HG03045 (cell line): ENCODE data around the gene CDK14.
"Not testable (repeated sequence)": the region's sequence is repeated elsewhere in the genome, so short reads cannot be mapped to it uniquely, and the experiment has no call there.

ENCODE experiments used
- ATAC-seq: cut with Tn5 transposase; IDR thresholded peaks from one replicate; pipeline ENCODE4 v1.9.1; 2021; ENCODE audit warnings: mild to moderate bottlenecking, moderate library complexity; ENCODE audit not compliant: unreplicated experiment

The CDK14 gene

DNA sequence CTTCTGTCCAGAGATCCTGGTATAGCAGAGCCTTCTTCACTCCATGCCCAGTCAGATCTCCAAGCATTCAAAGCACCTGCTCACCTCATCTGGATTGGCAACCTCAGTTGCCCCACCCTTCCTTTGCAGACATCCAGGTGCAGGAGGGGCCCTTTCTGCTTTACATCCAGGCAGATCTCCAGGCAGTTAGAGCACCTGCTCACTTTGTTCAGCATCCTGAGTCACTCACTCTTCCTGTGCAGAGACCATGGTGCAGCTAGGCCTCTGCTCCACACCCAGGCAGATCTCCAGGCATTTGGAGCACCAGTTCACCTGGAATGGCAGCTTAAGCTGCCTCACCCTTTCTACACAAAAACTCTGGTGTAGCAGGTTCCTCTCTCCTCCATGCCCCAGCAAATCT is 153.1 kb downstream of the CDK14 start:
- no peak for ATAC-seq

DNA sequence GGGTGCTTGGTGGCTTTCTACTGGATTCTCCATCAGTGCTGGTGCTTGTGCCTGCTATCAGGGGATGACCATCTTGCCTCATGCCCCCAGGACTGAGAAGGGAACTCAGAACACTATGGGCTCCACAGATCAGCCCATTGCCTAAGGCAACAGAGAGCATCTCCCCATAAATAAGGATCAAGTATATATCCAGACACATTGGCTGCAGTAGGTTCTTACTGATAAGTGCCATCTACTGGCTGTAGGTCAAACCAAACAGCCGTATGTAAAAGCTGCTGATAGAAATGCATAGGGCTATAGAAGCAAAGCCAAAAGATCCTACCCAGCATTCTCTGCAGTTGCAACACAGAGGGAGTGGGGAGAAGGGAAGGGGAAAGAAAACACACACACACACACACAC is 153.7 kb downstream of the CDK14 start:
- ATAC-seq: no peak

DNA sequence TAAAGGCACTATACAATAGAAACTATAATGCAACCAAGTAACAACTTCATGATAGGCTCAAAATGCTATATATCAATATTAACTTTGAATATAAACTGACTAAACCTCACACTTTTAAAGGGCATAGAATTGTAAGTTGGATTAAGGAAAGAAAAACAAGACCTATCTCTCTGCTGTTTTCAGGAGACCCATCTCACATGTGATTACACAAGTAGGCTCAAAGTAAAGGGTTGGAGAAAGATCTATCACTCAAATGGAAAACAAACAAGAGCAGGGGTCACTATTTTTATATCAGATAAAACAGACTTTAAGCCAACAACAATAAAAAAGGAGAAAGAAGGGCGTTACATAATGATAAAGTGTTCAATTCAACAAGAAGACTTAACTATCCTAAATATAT is 155.5 kb downstream of the CDK14 start:
- ATAC-seq: no peak

DNA sequence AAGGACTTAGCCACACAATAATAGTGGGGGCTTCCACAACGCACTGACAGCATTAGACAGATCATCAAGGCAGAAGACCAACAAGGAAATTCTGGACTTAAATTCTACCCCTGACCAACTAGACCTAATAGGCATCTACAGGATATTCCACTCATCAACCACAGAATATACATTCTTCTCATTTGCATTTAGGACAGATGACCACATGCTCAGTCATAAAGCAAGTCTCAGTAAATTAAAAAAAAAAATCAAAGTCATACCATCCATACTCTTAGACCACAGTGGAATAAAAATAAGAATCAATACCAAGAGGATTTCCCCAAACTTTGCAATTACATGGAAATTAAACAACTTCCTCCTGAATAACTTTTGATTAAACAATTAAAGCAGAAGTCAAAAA is 155.9 kb downstream of the CDK14 start:
- peak; percentile 78 for ATAC-seq

DNA sequence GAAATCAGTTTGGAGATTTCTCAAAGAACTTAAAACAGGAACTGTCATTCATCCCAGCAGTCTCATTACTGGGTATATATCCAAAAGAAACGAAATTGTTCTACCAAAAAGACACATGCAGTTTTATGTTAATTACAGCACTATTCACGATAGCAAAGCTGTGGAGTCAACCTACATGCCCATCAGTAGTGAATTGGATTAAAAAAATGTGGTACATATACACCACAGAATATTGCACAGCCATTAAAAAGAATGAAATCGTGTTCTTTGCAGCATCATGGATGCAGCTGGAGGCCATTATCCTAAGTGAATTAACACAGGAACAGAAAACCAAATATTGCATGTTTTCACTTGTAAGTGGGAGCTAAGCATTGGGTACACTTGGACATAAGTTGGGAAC is 158.9 kb downstream of the CDK14 start:
- ATAC-seq: no peak

DNA sequence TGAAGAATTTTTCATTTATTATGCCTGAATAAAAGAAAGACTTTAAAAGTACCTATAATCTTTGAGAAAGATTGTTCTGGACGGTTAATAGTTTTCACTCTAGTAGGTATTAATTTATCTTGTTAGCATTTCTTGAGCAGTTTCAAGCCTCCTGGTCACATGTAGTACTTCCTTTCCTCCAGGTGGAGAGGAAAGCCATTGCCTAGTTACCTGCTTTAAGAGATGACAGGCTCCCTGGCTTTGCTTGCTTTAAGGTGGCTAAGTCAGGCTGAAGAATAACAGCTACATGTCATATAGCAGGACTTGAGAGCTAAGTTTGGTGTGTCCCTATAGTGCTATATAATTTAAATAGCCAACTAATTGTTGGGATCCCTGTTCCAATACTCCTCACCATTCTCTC is 160.2 kb downstream of the CDK14 start:
- no peak for ATAC-seq

DNA sequence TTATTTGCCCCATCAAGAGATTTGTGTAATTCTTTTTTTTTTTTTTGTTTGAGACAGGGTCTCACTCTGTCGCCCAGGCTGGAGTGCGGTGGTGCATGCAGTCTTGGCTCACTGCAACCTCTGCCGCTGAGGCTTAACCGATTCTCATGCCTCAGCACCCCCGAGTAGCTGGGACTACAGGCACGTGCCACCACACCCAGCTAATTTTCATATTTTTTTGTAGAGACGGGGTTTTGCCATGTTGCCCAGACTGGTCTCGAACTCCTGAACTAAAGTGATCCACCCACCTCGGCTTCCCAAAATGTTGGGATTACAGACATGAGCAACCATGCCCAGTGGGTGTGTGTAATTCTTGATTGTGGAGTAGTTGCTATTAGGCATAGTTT is 161.4 kb downstream of the CDK14 start:
- ATAC-seq: peak; percentile 47

DNA sequence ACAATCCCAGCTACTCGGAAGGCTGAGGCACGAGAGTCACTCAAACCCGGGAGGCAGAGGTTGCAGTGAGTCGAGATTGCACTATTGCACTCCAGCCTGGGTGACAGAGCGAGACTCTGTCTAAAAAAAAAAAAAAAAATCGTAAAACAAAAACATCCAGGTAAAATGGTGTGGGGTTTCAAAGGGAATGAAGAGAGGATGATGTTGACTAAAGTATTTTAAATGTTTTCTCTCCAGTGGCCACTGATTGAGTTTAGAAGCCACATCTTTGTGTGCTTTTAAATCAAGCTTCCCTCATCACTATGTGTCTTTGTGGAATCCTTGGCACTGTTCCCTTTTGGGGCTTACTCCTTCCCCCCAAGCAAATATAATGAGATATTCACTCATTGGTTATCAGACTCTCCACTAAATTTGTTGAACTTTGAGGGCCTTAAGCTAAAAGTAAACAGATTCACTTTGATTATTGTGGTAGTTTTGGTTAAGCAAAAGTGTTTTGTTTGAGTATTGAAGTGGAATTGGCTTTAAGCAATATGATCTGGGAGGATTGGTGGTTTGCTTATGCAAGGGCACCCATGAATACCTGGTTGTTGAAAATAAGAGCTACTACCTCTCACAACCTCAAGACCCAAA is 162.9 kb downstream of the CDK14 start:
- no peak for ATAC-seq

DNA sequence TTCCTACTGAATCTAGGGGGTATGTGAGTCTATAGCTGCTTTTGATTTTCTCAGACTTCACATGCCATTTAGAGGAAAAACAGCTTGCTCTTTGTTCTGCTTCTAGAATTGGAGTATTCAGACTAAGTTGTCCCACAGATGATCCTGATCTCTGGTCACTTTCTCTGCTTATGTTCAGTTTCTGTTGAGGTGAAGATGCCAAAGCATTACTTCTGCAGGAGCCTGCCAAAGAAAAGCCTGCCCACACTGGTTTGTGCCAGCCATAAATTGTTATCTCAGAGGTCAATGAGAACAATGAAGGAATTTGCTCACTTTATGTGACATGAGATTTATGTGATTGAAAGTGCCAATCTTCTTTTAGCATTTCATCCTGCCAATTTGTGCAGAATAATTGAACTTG is 163.6 kb downstream of the CDK14 start:
- ATAC-seq: no peak

DNA sequence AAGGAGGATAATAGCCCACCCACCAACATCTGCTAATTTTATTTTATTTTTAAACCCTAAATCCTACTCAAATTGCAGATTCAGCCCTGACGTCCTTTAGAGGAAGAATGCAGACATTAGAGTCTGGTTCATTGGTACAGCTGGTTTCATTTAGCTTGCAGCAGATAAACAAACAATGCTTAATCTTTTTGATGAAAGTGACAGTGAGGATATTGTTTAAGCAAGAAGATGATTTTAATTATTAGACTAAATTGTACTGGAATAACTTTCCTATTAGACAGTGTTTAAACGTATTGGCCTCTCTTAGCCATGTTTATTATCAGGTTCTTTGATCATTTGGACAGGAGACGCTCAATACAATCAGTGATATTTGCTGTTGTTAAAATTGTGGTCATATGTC is 164.8 kb downstream of the CDK14 start:
- no peak for ATAC-seq

DNA sequence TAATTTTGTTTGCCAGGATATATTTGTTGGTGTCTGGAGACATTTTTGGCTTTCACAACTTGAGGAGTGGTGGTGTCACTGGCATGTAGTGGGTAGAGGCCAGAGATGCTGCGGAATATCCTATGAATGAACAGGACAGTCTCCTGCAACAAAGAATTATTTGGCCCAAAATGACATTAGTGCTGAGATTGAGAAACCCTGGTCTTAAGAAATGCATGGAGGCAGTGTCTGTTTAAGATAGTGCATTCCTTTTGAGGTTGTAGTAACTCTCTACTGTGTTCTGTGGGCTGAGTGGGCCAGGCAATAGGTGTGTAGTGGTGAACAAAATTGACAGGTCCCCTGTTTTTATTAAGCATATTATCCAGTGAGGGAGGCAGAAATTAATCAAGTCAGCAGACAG is 165.5 kb downstream of the CDK14 start:
- ATAC-seq: no peak

DNA sequence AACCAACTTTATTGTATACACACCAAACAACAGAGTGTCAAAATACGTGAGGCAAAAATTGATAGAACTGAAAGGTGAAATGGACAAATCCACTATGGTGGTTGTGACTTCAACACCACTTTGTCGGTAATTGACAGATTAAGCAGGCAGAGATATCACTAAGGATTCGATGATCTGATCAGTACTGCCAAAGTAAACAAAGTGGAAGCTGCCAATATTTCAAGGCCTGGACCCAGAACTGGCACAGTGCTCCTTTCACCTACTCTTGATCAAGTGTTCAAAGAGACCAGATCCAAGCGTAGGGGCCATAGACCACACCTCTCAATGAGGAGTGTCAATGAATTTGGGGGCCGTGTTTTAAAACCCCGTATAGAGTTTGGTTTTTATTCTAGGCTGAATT is 167.0 kb downstream of the CDK14 start:
- ATAC-seq: no peak

DNA sequence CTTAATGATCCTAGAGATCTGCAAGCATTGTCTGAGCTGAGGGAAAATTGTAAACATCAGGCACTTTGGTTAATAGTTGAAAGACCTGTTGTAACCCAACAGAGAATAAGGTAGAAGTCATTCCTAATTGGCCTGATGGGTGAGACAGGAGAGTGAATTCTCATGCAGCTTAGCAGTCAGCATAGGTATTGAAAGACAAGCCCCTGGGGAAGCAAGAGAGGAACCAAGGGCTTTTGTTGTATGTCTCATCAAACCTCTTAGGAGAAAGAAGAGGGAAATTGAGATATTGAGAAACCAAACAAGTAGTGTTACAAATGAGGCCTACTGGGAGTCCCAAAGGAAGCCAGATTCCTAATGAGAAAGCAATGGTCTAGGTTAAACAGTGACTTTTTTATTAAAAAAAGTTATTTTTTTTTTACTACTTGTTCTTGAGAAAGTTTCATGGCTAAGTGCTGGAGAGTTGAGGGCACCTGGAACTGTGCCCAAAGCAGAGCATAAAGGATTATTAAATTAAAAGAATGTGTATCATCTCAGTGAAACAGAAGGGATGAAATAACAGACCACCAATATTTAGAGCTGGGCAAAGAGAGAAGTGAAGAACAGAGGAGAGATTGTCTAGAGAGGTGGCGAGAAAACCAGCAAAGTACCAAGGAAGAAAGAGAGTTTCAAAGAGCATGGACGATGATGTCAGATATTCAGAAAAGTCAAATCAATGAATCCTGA is 168.9 kb downstream of the CDK14 start:
- ATAC-seq: no peak

DNA sequence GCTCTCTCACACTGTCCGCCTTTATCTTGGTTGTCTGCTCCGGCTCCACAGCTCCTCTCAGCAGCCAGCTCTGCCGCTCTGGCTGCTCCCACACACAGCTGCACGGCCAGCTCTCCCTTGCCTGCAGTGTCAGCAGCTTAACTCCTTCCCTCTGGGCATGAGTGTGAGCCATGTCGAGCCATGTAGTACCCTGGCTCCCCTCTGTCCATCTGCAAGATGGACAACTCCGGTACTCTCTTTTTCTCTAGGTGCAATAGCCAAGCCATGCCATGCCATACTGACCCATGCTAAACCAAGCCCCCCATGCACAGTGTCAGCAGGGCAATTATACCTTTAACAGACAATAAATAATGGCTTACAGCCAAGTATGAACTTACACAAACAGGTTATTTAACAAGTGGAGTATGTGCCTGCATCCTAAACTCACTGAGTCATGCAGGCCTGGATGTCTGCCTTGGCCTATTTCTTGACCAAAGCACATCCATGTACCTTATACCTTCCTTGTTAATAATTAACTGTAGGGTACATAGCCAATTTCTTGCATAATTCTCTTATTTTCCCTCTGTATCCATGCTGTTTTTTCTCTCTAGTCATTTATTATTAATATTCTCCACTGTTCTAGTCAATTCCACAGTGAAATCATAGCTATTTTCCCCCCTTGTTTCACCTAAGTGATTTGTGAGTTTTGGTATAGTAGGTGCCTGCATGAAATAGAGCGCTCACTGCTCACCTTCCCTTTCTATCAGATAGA is 170.9 kb downstream of the CDK14 start:
- ATAC-seq: no peak

DNA sequence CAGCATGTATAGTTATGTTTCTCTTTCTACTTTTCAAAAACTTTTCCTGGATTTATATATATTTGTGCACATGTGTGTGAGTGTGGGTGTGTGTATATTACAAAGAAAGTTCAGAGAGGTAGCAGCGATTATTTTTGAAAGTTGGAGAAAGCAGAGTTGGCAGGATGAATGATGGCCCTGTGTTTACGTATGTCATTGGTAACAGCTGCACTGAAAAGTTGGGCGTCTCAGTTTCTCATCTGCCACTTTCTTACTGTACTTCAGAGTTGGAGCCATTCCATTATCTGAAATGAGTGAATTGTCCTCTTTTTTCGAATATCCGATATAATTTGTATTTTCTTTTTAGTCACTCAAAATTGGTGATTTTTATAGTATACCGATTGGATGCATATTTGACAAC is 172.2 kb downstream of the CDK14 start:
- ATAC-seq: no peak

DNA sequence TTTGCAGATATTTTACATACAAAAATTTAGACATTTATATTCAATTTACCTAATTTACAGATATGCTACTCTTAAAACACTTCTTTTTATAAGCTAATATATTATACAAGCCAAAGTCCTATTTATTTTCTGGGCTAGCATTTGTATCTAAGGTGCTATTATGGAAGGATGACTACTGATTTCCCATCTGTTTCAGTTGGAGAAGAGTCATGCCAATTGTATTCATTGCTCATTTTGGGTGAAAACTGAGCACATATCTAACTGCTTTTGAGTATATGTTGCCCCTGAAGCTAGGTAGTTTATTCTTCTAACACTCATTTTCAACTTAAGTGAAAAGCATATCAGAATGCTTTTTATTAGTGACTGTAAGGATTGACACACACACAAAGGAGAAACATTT is 172.9 kb downstream of the CDK14 start:
- ATAC-seq: no peak

DNA sequence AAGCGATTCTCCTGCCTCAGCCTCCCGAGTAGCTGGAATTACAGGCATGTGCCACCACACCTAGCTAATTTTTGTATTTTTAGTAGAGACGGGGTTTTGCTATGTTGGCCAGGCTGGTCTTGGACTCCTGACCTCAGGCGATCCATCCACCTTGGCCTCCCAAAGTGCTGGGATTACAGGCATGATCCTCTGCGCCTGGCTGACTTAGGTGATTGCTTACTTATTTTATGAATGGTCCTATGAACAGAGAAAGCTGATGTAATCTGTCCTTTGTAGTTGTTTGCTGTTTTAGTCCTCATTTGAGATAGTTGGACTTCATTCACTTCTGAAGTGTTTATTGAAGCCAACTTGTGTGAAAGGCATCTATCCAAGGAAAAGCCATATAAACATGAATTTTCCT is 173.4 kb downstream of the CDK14 start:
- ATAC-seq: not testable (repeated sequence)

DNA sequence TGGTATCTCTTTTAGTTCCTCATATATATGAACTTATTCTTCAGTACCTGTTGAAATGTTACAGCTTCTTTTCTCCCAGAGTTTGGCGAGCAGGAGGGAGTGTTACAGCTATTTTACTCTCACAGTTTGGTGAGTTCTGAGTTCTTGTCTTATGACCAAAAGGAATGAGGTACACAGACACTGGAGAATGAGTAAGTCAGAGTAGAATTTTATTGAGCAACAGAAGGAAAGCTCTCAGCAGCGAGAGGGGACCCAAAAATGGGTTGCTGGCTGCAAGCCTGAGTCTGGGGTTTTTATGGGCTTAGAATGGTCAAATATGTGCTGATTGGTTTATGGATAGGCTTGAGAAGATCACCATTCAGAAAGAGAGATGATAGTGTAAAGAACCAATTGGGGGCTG is 175.2 kb downstream of the CDK14 start:
- ATAC-seq: no peak

DNA sequence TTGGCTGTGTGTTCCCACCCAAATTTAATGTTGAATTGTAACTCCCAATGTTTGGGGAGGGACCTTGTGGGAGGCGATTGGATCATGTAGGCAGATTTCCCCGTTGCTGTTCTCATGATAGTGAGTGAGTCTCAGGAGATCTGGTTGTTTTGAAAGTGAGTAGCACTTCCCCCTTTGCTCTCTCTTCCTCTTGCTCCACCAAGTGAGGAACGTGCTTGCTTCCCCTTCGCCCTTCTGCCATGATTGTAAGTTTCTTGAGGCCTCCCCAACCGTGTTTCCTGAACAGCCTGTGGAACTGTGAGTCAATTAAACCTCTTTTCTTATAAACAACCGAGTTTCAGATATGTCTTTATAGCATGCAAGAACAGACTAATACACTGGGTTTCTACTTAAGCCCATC is 176.3 kb downstream of the CDK14 start:
- no peak for ATAC-seq

DNA sequence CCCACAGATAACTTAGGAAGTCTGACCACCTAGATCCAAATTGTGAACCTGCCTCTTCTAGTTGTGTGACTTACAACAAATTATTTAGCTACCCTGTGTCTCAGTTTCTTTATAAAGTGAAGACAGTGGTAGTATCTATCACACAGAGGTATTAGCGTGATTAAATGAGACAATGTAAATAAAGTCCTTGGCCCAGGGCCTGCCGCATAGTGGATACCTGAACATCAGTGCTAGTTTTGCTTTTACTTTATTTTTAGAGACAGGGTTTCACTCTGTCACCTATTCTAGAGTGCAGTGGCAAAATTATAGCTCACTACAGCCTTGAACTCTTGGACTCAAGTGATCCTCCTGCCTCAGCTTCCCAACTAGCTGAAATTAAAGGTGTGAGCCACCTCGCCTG is 177.1 kb downstream of the CDK14 start:
- ATAC-seq: no peak

DNA sequence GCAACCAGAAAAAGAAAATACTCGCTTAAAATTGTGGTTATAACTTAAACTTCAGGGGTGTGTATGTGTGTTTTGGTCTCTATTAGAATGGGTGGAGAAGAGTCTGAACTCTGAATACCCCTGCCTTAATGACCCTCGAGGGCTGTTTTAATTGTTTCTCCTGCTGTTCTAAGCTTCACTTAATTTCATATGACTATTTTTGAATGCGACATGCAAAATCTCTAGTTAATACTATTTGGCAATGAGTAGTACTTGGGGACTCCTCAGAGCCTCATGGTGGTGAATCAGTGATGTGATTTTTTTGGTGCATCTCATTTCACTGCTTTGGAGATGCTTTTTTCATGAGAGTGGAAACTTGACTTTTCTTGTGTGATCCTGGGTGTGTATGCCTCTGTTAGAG is 178.6 kb downstream of the CDK14 start:
- ATAC-seq: no peak

DNA sequence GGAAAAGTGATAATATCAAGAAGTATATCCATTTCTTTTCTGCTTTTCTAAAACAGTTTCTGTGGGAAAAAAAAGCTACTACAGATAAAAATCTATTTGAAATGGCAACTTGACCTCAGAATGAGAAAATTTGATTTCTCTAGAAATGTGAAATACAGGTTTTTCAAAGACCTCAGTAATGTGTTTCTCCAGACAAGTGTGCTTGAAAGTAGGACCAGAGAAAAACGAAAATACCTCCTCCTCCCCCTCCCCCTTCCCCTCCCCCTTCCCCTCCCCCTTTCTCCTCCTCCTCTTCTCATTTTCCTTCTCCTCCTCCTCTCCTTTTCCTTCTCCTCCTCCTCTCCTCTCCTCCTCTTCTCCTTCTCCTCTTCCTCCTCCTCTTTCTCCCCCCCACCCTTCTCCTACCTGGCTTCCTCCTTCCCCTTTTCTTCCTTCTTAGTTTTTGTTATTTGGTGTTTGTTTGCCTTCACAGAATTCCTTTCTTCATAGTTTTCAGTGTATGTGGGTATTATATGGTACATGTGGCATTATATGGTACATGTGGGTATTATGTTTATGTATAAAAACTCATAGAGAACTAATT is 179.4 kb downstream of the CDK14 start:
- ATAC-seq: no peak
